IPS-15b (cell line): ENCODE results near the gene ARL5A.
"Not testable (repeated sequence)": the region's sequence is repeated elsewhere in the genome, so short reads cannot be mapped to it uniquely, and the experiment has no call there.

ENCODE experiments used
- H3K27me3 ChIP-seq: one replicate; pipeline ENCODE4 v1.6.1; 2013; ENCODE audit warnings: low read length; ENCODE audit not compliant: control insufficient read depth, insufficient read depth
- H3K36me3 ChIP-seq: one replicate; pipeline ENCODE4 v1.6.1; 2013; ENCODE audit warnings: low read length; ENCODE audit not compliant: control insufficient read depth, insufficient read depth
- H3K4me1 ChIP-seq: one replicate; pipeline ENCODE4 v1.6.1; 2013; ENCODE audit warnings: mild to moderate bottlenecking, low read length; ENCODE audit not compliant: control insufficient read depth, insufficient read depth
- H3K4me3 ChIP-seq: one replicate; pipeline ENCODE4 v1.5.1; 2013; ENCODE audit warnings: low read depth, low read length
- H3K9ac ChIP-seq: one replicate; pipeline ENCODE4 v1.6.1; 2013; ENCODE audit warnings: low read depth, mild to moderate bottlenecking, low read length
- H3K9me3 ChIP-seq: one replicate; pipeline ENCODE4 v1.6.1; 2013; ENCODE audit warnings: mild to moderate bottlenecking, low read length; ENCODE audit not compliant: control insufficient read depth, insufficient read depth

ARL5A gene

GRCh38 chr2:151809073-151809383 lies 19.2 kb downstream of the ARL5A start:
- H3K9me3 ChIP-seq: no peaks in the 10 kb centered on the region
- H3K4me1 ChIP-seq: no peaks in the 10 kb centered on the region
- no peak overlapping the region for H3K9ac ChIP-seq
- no peak overlapping the region for H3K4me3 ChIP-seq
- H3K27me3 ChIP-seq: no peaks in the 10 kb centered on the region
- no peaks in the 10 kb centered on the region for H3K36me3 ChIP-seq

GRCh38 chr2:151808258-151809072 lies 19.8 kb downstream of the ARL5A start:
- H3K4me3 ChIP-seq: no peak overlapping the region
- no peaks in the 10 kb centered on the region for H3K27me3 ChIP-seq
- H3K4me1 ChIP-seq: no peaks in the 10 kb centered on the region
- no peak overlapping the region for H3K9ac ChIP-seq
- no peaks in the 10 kb centered on the region for H3K36me3 ChIP-seq
- no peaks in the 10 kb centered on the region for H3K9me3 ChIP-seq

GRCh38 chr2:151805961-151806360 lies 22.3 kb downstream of the ARL5A start:
- Histone ChIP-seq H3K27me3 (no peaks in the 10 kb centered on the region), H3K9me3 (no peaks in the 10 kb centered on the region), H3K9ac (no peak overlapping the region), H3K4me1 (no peaks in the 10 kb centered on the region), H3K36me3 (no peaks in the 10 kb centered on the region), H3K4me3 (no peak overlapping the region)

- no peaks in the 10 kb centered on the region for H3K9me3 ChIP-seq
- no peaks in the 10 kb centered on the region for H3K27me3 ChIP-seq
- no peaks in the 10 kb centered on the region for H3K36me3 ChIP-seq
- no peaks in the 10 kb centered on the region for H3K4me1 ChIP-seq
- no peak overlapping the region for H3K9ac ChIP-seq
- H3K4me3 ChIP-seq: no peak overlapping the region
Measured at GRCh38 chr2:151805343-151805742, 22.9 kb downstream of the ARL5A start.

- H3K4me3 ChIP-seq: no peak overlapping the region
- no peaks in the 10 kb centered on the region for H3K27me3 ChIP-seq
- no peaks in the 10 kb centered on the region for H3K36me3 ChIP-seq
- no peak overlapping the region for H3K9ac ChIP-seq
- H3K9me3 ChIP-seq: no peaks in the 10 kb centered on the region
- H3K4me1 ChIP-seq: no peaks in the 10 kb centered on the region
Measured at GRCh38 chr2:151803811-151804210, 24.4 kb downstream of the ARL5A start.

- Histone ChIP-seq H3K36me3 (no peaks in the 10 kb centered on the region), H3K4me3 (no peak overlapping the region), H3K9me3 (no peaks in the 10 kb centered on the region), H3K4me1 (no peaks in the 10 kb centered on the region), H3K27me3 (no peaks in the 10 kb centered on the region), H3K9ac (no peak overlapping the region)
Measured at GRCh38 chr2:151802315-151802714, 25.9 kb downstream of the ARL5A start.

GRCh38 chr2:151799886-151800292 lies 28.3 kb downstream of the ARL5A start:
- H3K4me1 ChIP-seq: no peaks in the 10 kb centered on the region
- H3K36me3 ChIP-seq: no peaks in the 10 kb centered on the region
- H3K9ac ChIP-seq: no peak overlapping the region
- no peaks in the 10 kb centered on the region for H3K27me3 ChIP-seq
- no peaks in the 10 kb centered on the region for H3K9me3 ChIP-seq
- no peak overlapping the region for H3K4me3 ChIP-seq

GRCh38 chr2:151796774-151797173 lies 31.4 kb downstream of the ARL5A start:
- H3K9ac ChIP-seq: no peak overlapping the region
- H3K4me1 ChIP-seq: no peaks in the 10 kb centered on the region
- H3K4me3 ChIP-seq: no peak overlapping the region
- H3K36me3 ChIP-seq: no peaks in the 10 kb centered on the region
- H3K27me3 ChIP-seq: no peaks in the 10 kb centered on the region
- H3K9me3 ChIP-seq: no peaks in the 10 kb centered on the region

- H3K9me3 ChIP-seq: no peaks in the 10 kb centered on the region
- no peak overlapping the region for H3K9ac ChIP-seq
- no peaks in the 10 kb centered on the region for H3K36me3 ChIP-seq
- H3K27me3 ChIP-seq: no peaks in the 10 kb centered on the region
- H3K4me1 ChIP-seq: no peaks in the 10 kb centered on the region
- no peak overlapping the region for H3K4me3 ChIP-seq
Measured at GRCh38 chr2:151795646-151796240, 32.5 kb downstream of the ARL5A start.

- H3K9ac ChIP-seq: not testable (repeated sequence)
Measured at GRCh38 chr2:151794422-151794821, 33.8 kb downstream of the ARL5A start.

GRCh38 chr2:151793123-151793522 lies 35.1 kb downstream of the ARL5A start:
- no peaks in the 10 kb centered on the region for H3K4me1 ChIP-seq
- H3K9me3 ChIP-seq: no peaks in the 10 kb centered on the region
- H3K27me3 ChIP-seq: no peaks in the 10 kb centered on the region
- H3K36me3 ChIP-seq: no peaks in the 10 kb centered on the region
- no peak overlapping the region for H3K4me3 ChIP-seq
- no peak overlapping the region for H3K9ac ChIP-seq

More at GRCh38 chr2:151794422-151794821, 33.8 kb downstream of the ARL5A start:
- H3K4me1 ChIP-seq, H3K9me3 ChIP-seq, H3K36me3 ChIP-seq, H3K4me3 ChIP-seq, H3K27me3 ChIP-seq: not testable (repeated sequence)

GRCh38 chr2:151792589-151792988 lies 35.6 kb downstream of the ARL5A start:
- H3K4me3 ChIP-seq: no peak overlapping the region
- H3K36me3 ChIP-seq: no peaks in the 10 kb centered on the region

More at GRCh38 chr2:151792589-151792988, 35.6 kb downstream of the ARL5A start:
- Histone ChIP-seq H3K27me3 (no peaks in the 10 kb centered on the region), H3K9me3 (no peaks in the 10 kb centered on the region), H3K9ac (no peak overlapping the region), H3K4me1 (no peaks in the 10 kb centered on the region)
